Measurements from ENCODE around the gene ELMOD3. TPM values are rescaled to one million over a fixed set of nuclear protein-coding genes. Genes with fewer than 3 reads are reported as not detected.
"Not testable (repeated sequence)": the region's sequence is repeated elsewhere in the genome, so short reads cannot be mapped to it uniquely, and the experiment has no call there.

Gene ELMOD3
- total RNA-seq, 4 donors from 2014 or later = 8.2 to 16.6 (median 13.7) TPM

- Histone ChIP-seq H3K4me1 (peaks cover 6 to 26% (median 13%) of the 10 kb centered on the region in 3 donors), H3K27me3 (no peaks in the 10 kb centered on the region), H3K9me3 (no peaks in the 10 kb centered on the region), H3K4me3 (no peak overlapping the region), H3K36me3 (peaks cover 0 to 72% (median 6%) of the 10 kb centered on the region in 3 donors), H3K27ac (peak overlapping the region in 3 of 4 donors; percentile 4 to 64 (median 31))
- no peak for DNase-seq
- TF ChIP-seq POLR2A (IDR thresholded peaks at IDR 0.05) (no peak), CTCF (IDR thresholded peaks at IDR 0.05) (no peak)
- intact Hi-C loops (cut with DNase I) = no loop called here
- 68 to 79% methylated on average over 5 to 7 of the region's 11 CpGs for WGBS, 2 donors
Observed at GRCh38 chr2:85377083-85377482, 22.5 kb downstream of the ELMOD3 start.

- H3K27ac ChIP-seq = peak overlapping the region in 3 of 4 donors; percentile 16 to 64 (median 31)
- H3K9me3 ChIP-seq = no peaks in the 10 kb centered on the region
- TF ChIP-seq POLR2A (IDR thresholded peaks at IDR 0.05) = no peak
- no peak for TF ChIP-seq CTCF (IDR thresholded peaks at IDR 0.05)
- H3K36me3 ChIP-seq = peaks cover 0 to 72% (median 6%) of the 10 kb centered on the region in 3 donors
- H3K4me1 ChIP-seq = peaks cover 6 to 26% (median 13%) of the 10 kb centered on the region in 3 donors
- WGBS, 2 donors = 51 to 69% methylated on average over 5 of the region's 5 CpGs
- no peaks in the 10 kb centered on the region for H3K27me3 ChIP-seq
- H3K4me3 ChIP-seq = no peak overlapping the region
- DNase-seq = no peak
- intact Hi-C loops (cut with DNase I) = no loop called here
Observed at GRCh38 chr2:85378257-85378656, 23.7 kb downstream of the ELMOD3 start.

GRCh38 chr2:85380048-85380447 is 25.5 kb downstream of the ELMOD3 start:
- H3K4me3 ChIP-seq = no peak overlapping the region
- no peak for DNase-seq
- peaks cover 6 to 26% (median 13%) of the 10 kb centered on the region in 3 donors for H3K4me1 ChIP-seq
- H3K27ac ChIP-seq = no peak overlapping the region
- intact Hi-C loops (cut with DNase I) = no loop called here
- no peaks in the 10 kb centered on the region for H3K9me3 ChIP-seq
- H3K27me3 ChIP-seq = no peaks in the 10 kb centered on the region
- WGBS, 2 donors = 53 to 66% methylated on average over 1 of the region's 1 CpG
- peaks cover 0 to 84% (median 14%) of the 10 kb centered on the region in 3 donors for H3K36me3 ChIP-seq
- TF ChIP-seq POLR2A (IDR thresholded peaks at IDR 0.05) (no peak), CTCF (IDR thresholded peaks at IDR 0.05) (no peak)

GRCh38 chr2:85383151-85383550 is 28.6 kb downstream of the ELMOD3 start:
- H3K27ac ChIP-seq; H3K4me3 ChIP-seq; H3K4me1 ChIP-seq; H3K9me3 ChIP-seq; intact Hi-C loops (cut with DNase I); DNase-seq; H3K27me3 ChIP-seq: not testable (repeated sequence)
- peaks cover 0 to 84% (median 22%) of the 10 kb centered on the region in 3 donors for H3K36me3 ChIP-seq
- WGBS, 2 donors = 85 to 93% methylated on average over 3 to 5 of the region's 5 CpGs

GRCh38 chr2:85383850-85384249 is 29.3 kb downstream of the ELMOD3 start:
- H3K9me3 ChIP-seq = no peaks in the 10 kb centered on the region
- DNase-seq = no peak
- 76 to 89% methylated on average over 4 of the region's 4 CpGs for WGBS, 2 donors
- no peaks in the 10 kb centered on the region for H3K27me3 ChIP-seq
- intact Hi-C loops (cut with DNase I) = no loop called here
- no peak overlapping the region for H3K27ac ChIP-seq
- H3K4me1 ChIP-seq = peaks cover 0 to under 1% (median 0%) of the 10 kb centered on the region in 3 donors
- H3K4me3 ChIP-seq = no peak overlapping the region
- TF ChIP-seq CTCF (IDR thresholded peaks at IDR 0.05) = no peak
- no peak for TF ChIP-seq POLR2A (IDR thresholded peaks at IDR 0.05)
- H3K36me3 ChIP-seq = peaks cover 0 to 84% (median 22%) of the 10 kb centered on the region in 3 donors

GRCh38 chr2:85385746-85386145 is 31.2 kb downstream of the ELMOD3 start:
- no peak for DNase-seq
- H3K9me3 ChIP-seq = no peaks in the 10 kb centered on the region
- intact Hi-C loops (cut with DNase I) = no loop called here
- H3K27me3 ChIP-seq = no peaks in the 10 kb centered on the region
- H3K4me3 ChIP-seq = no peak overlapping the region
- no peaks in the 10 kb centered on the region for H3K4me1 ChIP-seq
- peaks cover 9 to 84% (median 19%) of the 10 kb centered on the region in 3 donors for H3K36me3 ChIP-seq
- no peak overlapping the region for H3K27ac ChIP-seq
- TF ChIP-seq CTCF (IDR thresholded peaks at IDR 0.05) = no peak
- no peak for TF ChIP-seq POLR2A (IDR thresholded peaks at IDR 0.05)
- WGBS, 2 donors = 71 to 100% methylated on average over 1 to 2 of the region's 2 CpGs

All from esophagus squamous epithelium (tissue), 5 donors.